ENCODE data around the gene RPL36.

DNA sequence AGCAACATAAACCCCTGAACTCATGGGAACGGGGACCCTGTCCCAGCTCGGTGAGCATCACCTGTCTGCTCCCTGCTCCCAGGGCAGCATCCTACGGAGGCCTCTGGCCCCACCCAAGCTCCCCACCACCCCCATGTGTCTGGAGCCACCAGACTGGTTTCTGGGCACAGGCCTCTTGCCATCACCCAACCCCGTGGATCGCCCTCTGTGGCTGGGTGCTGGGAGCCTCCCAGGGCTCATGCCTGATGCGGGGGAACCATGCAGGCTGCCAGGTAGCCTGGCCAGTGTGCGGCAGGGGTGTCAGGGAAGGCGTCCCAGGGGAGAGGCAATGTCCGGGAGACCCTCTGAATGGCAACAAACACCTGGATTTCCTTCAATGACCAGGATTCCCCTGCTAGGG is 12.5 kb upstream of the RPL36 start:
- TF ChIP-seq, protein P1, sequence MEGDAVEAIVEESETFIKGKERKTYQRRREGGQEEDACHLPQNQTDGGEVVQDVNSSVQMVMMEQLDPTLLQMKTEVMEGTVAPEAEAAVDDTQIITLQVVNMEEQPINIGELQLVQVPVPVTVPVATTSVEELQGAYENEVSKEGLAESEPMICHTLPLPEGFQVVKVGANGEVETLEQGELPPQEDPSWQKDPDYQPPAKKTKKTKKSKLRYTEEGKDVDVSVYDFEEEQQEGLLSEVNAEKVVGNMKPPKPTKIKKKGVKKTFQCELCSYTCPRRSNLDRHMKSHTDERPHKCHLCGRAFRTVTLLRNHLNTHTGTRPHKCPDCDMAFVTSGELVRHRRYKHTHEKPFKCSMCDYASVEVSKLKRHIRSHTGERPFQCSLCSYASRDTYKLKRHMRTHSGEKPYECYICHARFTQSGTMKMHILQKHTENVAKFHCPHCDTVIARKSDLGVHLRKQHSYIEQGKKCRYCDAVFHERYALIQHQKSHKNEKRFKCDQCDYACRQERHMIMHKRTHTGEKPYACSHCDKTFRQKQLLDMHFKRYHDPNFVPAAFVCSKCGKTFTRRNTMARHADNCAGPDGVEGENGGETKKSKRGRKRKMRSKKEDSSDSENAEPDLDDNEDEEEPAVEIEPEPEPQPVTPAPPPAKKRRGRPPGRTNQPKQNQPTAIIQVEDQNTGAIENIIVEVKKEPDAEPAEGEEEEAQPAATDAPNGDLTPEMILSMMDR (optimal IDR thresholded peaks at IDR 0.05 in 1 of 3, IDR thresholded peaks at IDR 0.05 in 1 of 3, conservative IDR thresholded peaks at IDR 0.05 in 1 of 3; ENCODE audit: extremely low read depth in 1 of 3, insufficient read depth in 2 of 3, low read length in 3 of 3), result no peak
- no peak for TF ChIP-seq EZH2 (IDR thresholded peaks at IDR 0.05; ENCODE audit: low read length)
